DOHH2 (cell line): Measurements from ENCODE around the gene UBASH3A.

Experiments used
- H3F3A ChIP-seq: fragments of 200-600 bp; sonication (generic), shearing (Covaris generic); 2 replicates; pipeline ENCODE4 v1.6.0; 2016; ENCODE audit warnings: antibody characterized with exemption, mild to moderate bottlenecking; ENCODE audit not compliant: control insufficient read depth, insufficient read depth
- H3K27ac ChIP-seq: fragments of 200-600 bp; sonication (generic); 2 replicates; pipeline ENCODE4 v1.5.1; 2014; ENCODE audit warnings: low read depth, mild to moderate bottlenecking, low read length, moderate library complexity
- H3K27me3 ChIP-seq: fragments of 200-600 bp; sonication (generic); 2 replicates; pipeline ENCODE4 v1.6.1; 2014; ENCODE audit warnings: mild to moderate bottlenecking, low read length, mixed read lengths; ENCODE audit not compliant: control insufficient read depth
- H3K36me3 ChIP-seq: fragments of 200-600 bp; sonication (generic); 2 replicates; pipeline ENCODE4 v1.6.1; 2014; ENCODE audit warnings: mild to moderate bottlenecking, low read length, moderate library complexity, mixed read lengths; ENCODE audit not compliant: control insufficient read depth
- H3K4me1 ChIP-seq: fragments of 200-600 bp; sonication (generic); 2 replicates; pipeline ENCODE4 v1.6.1; 2014; ENCODE audit warnings: mild to moderate bottlenecking, low read length, mixed read lengths; ENCODE audit not compliant: control insufficient read depth
- H3K4me2 ChIP-seq: fragments of 200-600 bp; sonication (generic); 2 replicates; pipeline ENCODE4 v1.6.0; 2014; ENCODE audit warnings: mild to moderate bottlenecking, low read length, moderate library complexity
- H3K4me3 ChIP-seq: fragments of 200-600 bp; sonication (generic); 2 replicates; pipeline ENCODE4 v1.5.1; 2014; ENCODE audit warnings: mild to moderate bottlenecking, low read length, mixed read lengths
- H3K79me2 ChIP-seq: fragments of 200-600 bp; sonication (generic); 2 replicates; pipeline ENCODE4 v1.6.1; 2014; ENCODE audit warnings: mild to moderate bottlenecking, low read length, mixed read lengths; ENCODE audit not compliant: control insufficient read depth
- H3K9me2 ChIP-seq: fragments of 200-600 bp; sonication (generic); replicated peaks from 2 replicates; pipeline ENCODE4 v1.6.1; 2014; ENCODE audit warnings: mild to moderate bottlenecking, low read length, mixed read lengths; ENCODE audit not compliant: control insufficient read depth
- H3K9me3 ChIP-seq: fragments of 200-600 bp; sonication (generic); 2 replicates; pipeline ENCODE4 v1.6.1; 2014; ENCODE audit warnings: antibody characterized with exemption, low read length, mixed read lengths; ENCODE audit not compliant: control insufficient read depth, insufficient read depth
- H4K20me1 ChIP-seq: fragments of 200-600 bp; sonication (generic); 2 replicates; pipeline ENCODE4 v1.6.0; 2014; ENCODE audit warnings: low read depth, mild to moderate bottlenecking, antibody characterized with exemption, low read length, moderate library complexity; ENCODE audit not compliant: control insufficient read depth, insufficient read depth
- CTCF ChIP-seq: fragments of 200-600 bp; sonication (generic); IDR thresholded peaks from one replicate; pipeline ENCODE4 v1.5.1; 2014; ENCODE audit warnings: antibody characterized with exemption, mild to moderate bottlenecking, low read depth, low read length; ENCODE audit not compliant: poor library complexity, severe bottlenecking
- EZH2phosphoT487 ChIP-seq: fragments of 200-600 bp; sonication (generic); IDR thresholded peaks from 2 replicates; pipeline ENCODE4 v1.6.1; 2017; ENCODE audit warnings: borderline replicate concordance, mild to moderate bottlenecking, antibody characterized with exemption, low read length, moderate library complexity, mixed read lengths

The UBASH3A gene

GRCh38 chr21:42476388-42477331 lies 73.0 kb downstream of the UBASH3A start:
- TF ChIP-seq CTCF, result no peak
- TF ChIP-seq EZH2phosphoT487, result no peak
- no peaks in the 10 kb centered on the region for H4K20me1 ChIP-seq

GRCh38 chr21:42478504-42478903 lies 74.8 kb downstream of the UBASH3A start:
- peaks cover 9% of the 10 kb centered on the region for H3K27me3 ChIP-seq
- no peaks in the 10 kb centered on the region for H3K79me2 ChIP-seq
- TF ChIP-seq CTCF (no peak), EZH2phosphoT487 (no peak)
- no peak overlapping the region for H3K4me3 ChIP-seq
- H3K9me2 ChIP-seq, result no peaks in the 10 kb centered on the region
- H4K20me1 ChIP-seq, result no peaks in the 10 kb centered on the region
- H3F3A ChIP-seq, result no peaks in the 10 kb centered on the region
- H3K27ac ChIP-seq, result no peak overlapping the region
- no peak overlapping the region for H3K4me2 ChIP-seq
- no peaks in the 10 kb centered on the region for H3K9me3 ChIP-seq
- no peaks in the 10 kb centered on the region for H3K4me1 ChIP-seq
- no peaks in the 10 kb centered on the region for H3K36me3 ChIP-seq

More at GRCh38 chr21:42476388-42477331, 73.0 kb downstream of the UBASH3A start:
- H3K27ac ChIP-seq, result no peak overlapping the region
- H3K4me2 ChIP-seq, result no peak overlapping the region
- H3F3A ChIP-seq, result no peaks in the 10 kb centered on the region
- no peaks in the 10 kb centered on the region for H3K79me2 ChIP-seq
- H3K4me1 ChIP-seq, result peaks cover 13% of the 10 kb centered on the region
- no peak overlapping the region for H3K4me3 ChIP-seq
- no peaks in the 10 kb centered on the region for H3K9me3 ChIP-seq
- H3K36me3 ChIP-seq, result no peaks in the 10 kb centered on the region
- H3K9me2 ChIP-seq, result no peaks in the 10 kb centered on the region
- H3K27me3 ChIP-seq, result peaks cover 9% of the 10 kb centered on the region

GRCh38 chr21:42479582-42479981 lies 75.9 kb downstream of the UBASH3A start:
- no peak overlapping the region for H3K4me3 ChIP-seq
- H3K27me3 ChIP-seq, result peaks cover 9% of the 10 kb centered on the region
- H3K27ac ChIP-seq, result no peak overlapping the region
- H3K36me3 ChIP-seq, result no peaks in the 10 kb centered on the region
- no peaks in the 10 kb centered on the region for H3F3A ChIP-seq
- H4K20me1 ChIP-seq, result no peaks in the 10 kb centered on the region
- no peak overlapping the region for H3K4me2 ChIP-seq
- H3K79me2 ChIP-seq, result no peaks in the 10 kb centered on the region
- no peaks in the 10 kb centered on the region for H3K4me1 ChIP-seq
- H3K9me3 ChIP-seq, result no peaks in the 10 kb centered on the region
- TF ChIP-seq CTCF, result no peak
- no peak for TF ChIP-seq EZH2phosphoT487
- no peaks in the 10 kb centered on the region for H3K9me2 ChIP-seq
